Measurements from ENCODE around the gene TMCO5A. TPM values are rescaled to one million over a fixed set of nuclear protein-coding genes. Genes with fewer than 3 reads are reported as not detected.

Gene TMCO5A
- total and polyA plus RNA-seq, 2 of the 13 experiments (the other 11 are each of a cell fraction or from before 2014, with no cell fraction given): not detected

GRCh38 chr15:37984368-37984767 is 49.9 kb downstream of the TMCO5A start:
- CTCF ChIA-PET (ENCODE audit: low intra/inter-chr PET ratio, low total read pairs): no interaction called here
- no peak for FAIRE-seq
- Histone ChIP-seq H2AFZ (ENCODE audit: low read length) (no peak overlapping the region), H4K20me1 (ENCODE audit: insufficient read depth, low read length) (no peaks in the 10 kb centered on the region), H3K4me1 (ENCODE audit: insufficient read depth, low read length) (no peaks in the 10 kb centered on the region), H3K9ac (ENCODE audit: insufficient read depth, low read depth, low read length) (no peak overlapping the region), H3K9me3 (ENCODE audit: low read length) (peaks cover 8% of the 10 kb centered on the region), H3K27ac (ENCODE audit: extremely low read length, insufficient read depth, low read length) (no peak overlapping the region), H3K36me3 (replicated peaks in 1 of 2; ENCODE audit: control insufficient read depth in 1 of 2, insufficient read depth in 2 of 2, low read length in 2 of 2) (no peaks in the 10 kb centered on the region), H3K4me3 (replicated peaks in 1 of 3; ENCODE audit: insufficient read depth in 1 of 3, low read depth in 2 of 3, low read length in 3 of 3) (no peak overlapping the region), H3K79me2 (ENCODE audit: insufficient read depth, low read length) (no peaks in the 10 kb centered on the region), H3K4me2 (ENCODE audit: low read depth, low read length) (no peak overlapping the region), H3K27me3 (ENCODE audit: control insufficient read depth in 1 of 2, insufficient read depth in 2 of 2, low read length in 2 of 2) (no peaks in the 10 kb centered on the region)
- no peak for DNase-seq (ENCODE audit: low spot score)
- POLR2A ChIA-PET: no interaction called here
- BruUV-seq (replicated peaks): no TSS peak
- ATAC-seq: no peak
- 0% methylated on average over 1 of the region's 1 CpG for WGBS (ENCODE audit: low lambda C conversion rate)
- intact Hi-C loops (cut with micrococcal nuclease; ENCODE audit: unreplicated experiment) (no loop called here), in situ Hi-C loops (cut with HindIII; ENCODE audit: extremely low pct_ligation_motif_present, low pct_unique_long_range_greater_than_20kb) (no loop called here)
- TF ChIP-seq ZNF570 (CRISPR knock-in tag; IDR thresholded peaks at IDR 0.05; ENCODE audit: borderline replicate concordance) (no peak), JARID2 (CRISPR knock-in tag; IDR thresholded peaks at IDR 0.05; ENCODE audit: insufficient replicate concordance) (no peak), KDM4B (CRISPR knock-in tag; IDR thresholded peaks at IDR 0.05) (no peak), ZNF362 (CRISPR knock-in tag; IDR thresholded peaks at IDR 0.05; ENCODE audit: borderline replicate concordance) (no peak), USF2 (IDR thresholded peaks at IDR 0.05; ENCODE audit: low read depth, low read length) (no peak), USF2 (CRISPR knock-in tag; IDR thresholded peaks at IDR 0.05; ENCODE audit: borderline replicate concordance) (no peak), ATM (IDR thresholded peaks at IDR 0.05; ENCODE audit: borderline replicate concordance) (no peak), RNF219 (CRISPR knock-in tag; IDR thresholded peaks at IDR 0.05) (no peak), BCL3 (CRISPR knock-in tag; IDR thresholded peaks at IDR 0.05) (no peak), PRPF4 (IDR thresholded peaks at IDR 0.05; ENCODE audit: low read depth, low read length, poor library complexity, severe bottlenecking) (no peak), ZNF574 (CRISPR knock-in tag; IDR thresholded peaks at IDR 0.05) (no peak), SUZ12 (IDR thresholded peaks at IDR 0.05; ENCODE audit: low read depth, low read length) (no peak), ARID2 (CRISPR knock-in tag; IDR thresholded peaks at IDR 0.05; ENCODE audit: borderline replicate concordance) (no peak)
